Measurements from ENCODE around the gene RAB11A.

GRCh38 chr15:65916041-65916663, 46.9 kb downstream of the RAB11A start:
- TF ChIP-seq CTCF (IDR thresholded peaks at IDR 0.05): no peak
- TF ChIP-seq POLR2AphosphoS5 (IDR thresholded peaks at IDR 0.05; ENCODE audit: insufficient read depth in 1 of 2, low read depth in 1 of 2): no peak
